GM18511 (cell line): ENCODE measurements around the gene ARID1B.
A peak's percentile ranks its signal among the peaks of the same experiment; 100 is the strongest.

Source experiments
- ATAC-seq: cut with Tn5 transposase; IDR thresholded peaks from one replicate; pipeline ENCODE4 v1.9.1; 2021; ENCODE audit warnings: mild to moderate bottlenecking, moderate library complexity; ENCODE audit not compliant: unreplicated experiment

The ARID1B gene

GRCh38 chr6:157217894-157218370 lies 440.8 kb downstream of the ARID1B start:
- ATAC-seq, result no peak

- no peak for ATAC-seq
Measured at GRCh38 chr6:157218371-157219198, 441.4 kb downstream of the ARID1B start.

DNA sequence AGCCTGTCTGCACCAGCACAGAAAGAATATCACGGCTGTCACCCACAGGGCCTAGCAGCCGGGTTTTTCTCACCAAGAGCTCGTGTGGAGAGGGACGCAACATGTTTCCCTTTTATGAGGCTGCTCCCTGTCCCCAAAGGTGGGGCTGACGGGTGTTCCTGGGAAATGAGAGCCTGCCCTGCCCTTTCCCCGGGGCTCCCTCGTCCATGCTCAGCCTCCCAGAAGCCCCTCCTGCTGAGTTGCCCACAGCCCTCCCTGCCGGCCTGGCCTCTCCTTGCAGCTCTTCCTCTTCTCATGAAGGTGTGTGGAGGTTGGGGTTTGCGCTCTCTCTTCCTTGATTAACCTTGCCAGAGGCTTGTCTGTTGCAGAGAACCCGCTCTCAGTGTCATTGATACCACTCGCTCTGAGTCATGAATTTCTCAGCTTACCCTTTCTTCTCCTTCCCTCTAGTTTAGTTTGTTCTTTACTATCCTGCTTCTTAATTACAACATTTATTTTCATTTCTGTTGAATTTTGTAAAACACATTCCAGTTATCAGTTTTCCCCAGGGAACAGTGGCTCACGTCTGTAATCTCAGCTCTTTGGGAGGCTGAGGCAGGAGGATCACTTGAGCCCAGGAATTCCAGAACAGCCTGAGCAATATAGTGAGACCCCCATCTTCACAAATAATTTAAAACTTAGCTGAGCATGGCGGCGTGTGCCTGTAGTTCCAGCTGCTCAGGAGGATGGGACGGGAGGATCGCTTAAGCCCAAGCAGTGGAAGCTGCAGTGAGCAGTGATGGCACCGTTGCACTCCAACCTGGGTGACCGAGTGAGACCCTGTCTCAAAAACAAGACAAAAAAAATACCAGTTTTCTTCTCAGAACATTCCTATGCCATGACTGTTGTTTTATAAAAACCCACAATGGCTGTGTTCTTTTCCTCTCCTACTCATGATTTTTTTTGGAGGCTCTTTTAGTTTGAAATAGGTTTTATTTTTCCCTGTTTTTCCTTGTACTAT lies 442.3 kb downstream of the ARID1B start:
- no peak for ATAC-seq

DNA sequence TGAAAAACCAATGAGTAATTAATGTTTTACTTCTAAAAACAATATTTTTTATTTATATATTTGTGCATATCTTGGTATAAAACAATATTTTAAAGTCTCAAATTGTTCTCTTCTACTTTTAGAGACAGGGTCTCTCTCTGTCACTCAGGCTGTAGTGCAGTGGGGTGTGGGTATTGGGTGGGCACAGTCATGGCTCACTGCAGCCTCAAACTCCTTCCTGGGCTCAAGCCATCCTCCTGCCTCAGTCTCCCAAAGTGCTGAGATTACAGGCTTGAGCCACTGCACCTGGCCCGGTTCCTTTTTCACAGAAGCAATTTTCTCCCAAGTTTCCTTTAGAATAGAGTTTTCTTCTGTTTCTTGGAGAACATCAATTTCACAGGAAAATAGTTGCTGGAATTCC lies 443.3 kb downstream of the ARID1B start:
- no peak for ATAC-seq

GRCh38 chr6:157221049-157221816 lies 444.1 kb downstream of the ARID1B start:
- ATAC-seq, result peak; percentile 51

DNA sequence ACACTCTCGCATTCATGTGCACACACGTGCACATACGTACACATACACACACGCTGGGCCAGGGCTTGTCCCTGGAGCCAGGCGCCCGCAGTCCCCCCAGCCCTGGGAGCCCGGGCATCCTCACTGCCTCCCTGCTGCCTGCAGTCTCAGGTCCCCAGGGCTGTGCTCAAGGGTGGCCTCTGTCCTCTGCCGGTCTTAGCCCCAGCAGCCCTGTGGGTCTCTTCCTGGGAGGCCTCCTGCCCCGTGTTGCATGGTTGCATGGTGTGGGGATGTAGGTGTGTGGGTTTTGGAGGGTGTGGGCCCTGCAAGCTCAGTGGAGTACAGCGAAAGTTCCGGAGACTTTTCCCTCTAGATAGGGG lies 444.6 kb downstream of the ARID1B start:
- no peak for ATAC-seq

- ATAC-seq, result peak; percentile 6
Measured at GRCh38 chr6:157222201-157222981, 445.2 kb downstream of the ARID1B start.

DNA sequence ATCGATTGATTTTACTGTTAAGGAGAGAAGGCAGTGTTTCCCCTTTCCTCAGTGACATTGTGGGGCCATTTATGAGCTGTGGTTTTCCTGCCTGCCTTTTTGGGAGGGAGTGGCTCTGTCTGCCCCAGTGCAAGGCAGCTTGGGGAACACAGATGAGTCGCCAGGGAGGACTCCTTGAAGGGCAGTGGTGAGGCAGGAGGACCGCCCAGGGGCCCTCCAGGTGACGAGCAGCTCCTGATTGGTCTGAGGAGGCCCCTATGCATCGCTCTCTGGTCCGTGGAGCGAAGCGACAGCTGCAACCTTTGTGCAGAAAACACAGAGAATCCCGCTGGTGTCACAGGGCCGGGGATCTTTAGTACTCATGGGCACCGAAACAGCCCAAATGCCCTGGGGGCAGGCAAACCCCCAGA lies 445.8 kb downstream of the ARID1B start:
- ATAC-seq, result peak; percentile 42

GRCh38 chr6:157223511-157223910 lies 446.3 kb downstream of the ARID1B start:
- ATAC-seq, result peak; percentile 1

- no peak for ATAC-seq
Measured at GRCh38 chr6:157224178-157224950, 447.2 kb downstream of the ARID1B start.

DNA sequence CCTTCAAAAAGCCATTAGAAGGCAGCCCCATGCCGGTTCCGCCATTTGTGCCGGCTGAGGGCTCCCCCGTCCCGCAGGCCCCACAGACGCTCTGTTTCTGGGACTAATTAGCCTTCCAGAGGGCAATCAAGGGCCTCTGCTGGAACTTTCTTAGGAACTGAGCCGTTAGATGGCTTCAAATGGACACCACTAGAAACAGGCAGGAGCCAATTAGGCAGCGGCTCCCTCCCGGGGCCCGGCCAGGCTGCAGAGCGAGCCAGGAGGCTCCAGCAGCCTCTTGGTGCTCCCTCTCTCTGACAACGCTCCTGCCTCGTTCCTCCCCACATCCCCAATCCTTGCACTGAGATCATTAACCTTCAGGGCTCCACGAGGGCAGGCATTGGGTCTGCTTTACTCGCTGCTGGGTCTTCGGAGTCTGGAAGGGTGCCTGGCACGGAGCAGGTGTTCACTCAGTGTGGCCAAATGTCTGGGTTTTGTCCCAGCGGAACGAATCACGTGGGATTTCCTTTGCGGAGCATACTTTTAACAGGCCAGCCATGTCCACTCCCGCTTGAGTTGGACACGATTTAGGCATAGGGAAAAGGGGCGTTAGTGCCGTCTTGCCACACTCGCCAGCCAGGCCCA lies 447.9 kb downstream of the ARID1B start:
- no peak for ATAC-seq

GRCh38 chr6:157225575-157225995 lies 448.4 kb downstream of the ARID1B start:
- no peak for ATAC-seq

GRCh38 chr6:157226026-157226625 lies 448.9 kb downstream of the ARID1B start:
- no peak for ATAC-seq

GRCh38 chr6:157226761-157227160 lies 449.6 kb downstream of the ARID1B start:
- no peak for ATAC-seq

DNA sequence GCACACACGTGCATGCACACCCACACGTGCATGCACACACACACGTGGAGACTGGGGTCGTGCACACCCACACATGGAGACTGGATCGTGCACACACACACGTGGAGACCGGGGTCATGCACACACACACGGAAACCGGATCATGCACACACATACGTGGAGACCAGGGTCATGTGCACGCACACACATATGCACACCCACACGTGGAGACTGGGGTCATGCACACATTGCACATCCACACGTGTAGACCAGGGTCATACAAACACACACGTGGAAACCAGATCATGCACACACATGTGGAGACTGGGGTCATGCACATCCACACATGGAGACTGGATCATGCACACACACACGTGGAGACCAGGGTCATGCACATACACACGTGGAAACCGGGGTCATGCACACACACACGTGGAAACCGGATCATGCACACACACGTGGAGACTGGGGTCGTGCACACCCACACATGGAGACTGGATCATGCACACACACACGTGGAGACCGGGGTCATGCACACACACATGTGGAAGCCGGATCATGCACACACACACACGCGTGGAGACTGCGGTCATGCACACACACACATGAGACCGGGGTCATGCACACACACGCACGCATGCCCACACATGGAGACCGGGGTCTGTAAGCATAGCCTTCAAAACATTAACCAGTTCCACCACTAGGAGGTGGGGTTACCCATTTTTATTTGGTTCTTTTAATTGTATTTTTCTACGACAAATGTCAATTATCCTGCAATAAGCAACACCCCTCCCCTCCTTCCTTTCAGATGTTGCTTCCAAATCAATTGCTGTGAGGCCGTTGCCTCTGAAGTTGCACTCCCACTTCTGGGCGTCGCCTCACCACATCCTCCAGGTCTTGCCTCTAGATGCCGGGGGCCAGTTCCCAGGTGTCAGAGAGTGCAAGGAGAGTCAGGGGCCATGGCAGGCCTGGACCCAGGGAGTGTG lies 450.3 kb downstream of the ARID1B start:
- ATAC-seq, result no peak

DNA sequence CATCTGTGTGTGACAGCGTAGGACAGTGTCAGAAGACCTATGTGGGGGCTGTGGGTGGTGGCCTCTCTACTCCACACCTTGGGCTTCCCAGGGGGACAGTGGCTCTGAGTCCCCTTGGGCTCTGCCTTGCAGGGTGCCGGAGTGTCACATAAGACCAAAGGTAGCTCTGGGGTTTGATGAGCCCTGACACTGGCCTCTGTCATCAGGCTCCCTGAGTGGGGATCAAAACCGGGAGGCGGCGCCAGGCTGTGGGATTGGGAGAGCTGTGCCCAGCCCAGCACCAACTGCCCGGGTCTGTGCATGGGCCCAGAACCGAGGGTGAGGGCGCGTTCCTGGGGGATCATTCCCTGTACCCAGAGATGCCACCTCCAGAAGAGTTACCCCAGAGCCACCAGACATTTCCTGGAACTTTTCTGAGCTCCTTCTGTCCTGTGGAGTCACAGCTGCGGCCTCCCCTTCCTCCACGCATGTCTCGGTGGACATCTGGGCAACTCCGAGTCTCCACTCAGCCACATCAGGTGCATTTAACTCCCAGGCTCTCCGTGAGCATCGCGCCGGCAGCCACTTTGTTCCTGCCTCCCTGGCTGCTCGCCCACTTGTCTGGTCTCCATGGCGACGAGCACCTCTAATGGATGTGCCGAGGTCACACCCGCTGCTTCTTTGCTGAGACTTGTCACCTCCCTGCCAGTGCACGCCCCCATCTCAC lies 451.4 kb downstream of the ARID1B start:
- no peak for ATAC-seq
